B cell (primary cell): ENCODE results near the gene TGFA. TPM values are rescaled to one million over a fixed set of nuclear protein-coding genes. Genes with fewer than 3 reads are reported as not detected.

Experiments used
- ATAC-seq: fragments of 200-7000 bp; cut with Tn5 transposase; one replicate; pipeline ENCODE4 v1.10.0; 2021; ENCODE audit warnings: low read depth, mild to moderate bottlenecking, moderate number of reproducible peaks, moderate library complexity
- CTCF ChIA-PET: fragments of 350-600 bp; sonication (Branson Sonifier 250); formaldehyde crosslinking; loops from one replicate; lab custom pipeline; 2021; ENCODE audit warnings: antibody characterized with exemption, inconsistent platforms; lab: Charles Lee
- POLR2A ChIA-PET: fragments of 350-600 bp; sonication (Branson Sonifier 250); formaldehyde crosslinking; loops from one replicate; lab custom pipeline; 2021; ENCODE audit warnings: antibody characterized with exemption; lab: Charles Lee
- DNase-seq: peaks from one replicate; pipeline ENCODE4 v3.0.0; 2013
- H2AFZ ChIP-seq: 2 replicates; pipeline ENCODE4 v1.6.1; 2012; ENCODE audit warnings: mild to moderate bottlenecking, low read depth, low read length; ENCODE audit not compliant: insufficient read depth, poor library complexity, severe bottlenecking
- H3K27ac ChIP-seq, 2 donors: 1 replicate in 1 of 2; 2 replicates in 1 of 2; pipeline ENCODE4 v1.5.1; 2012 to 2013; ENCODE audit warnings: low read length in 2 of 2, mild to moderate bottlenecking in 2 of 2, moderate library complexity in 1 of 2
- H3K27me3 ChIP-seq, 4 experiments: fragments of 200-600 bp in 1 of 4; sonication (generic) in 1 of 4; replicated peaks in 1 of 4; 1 replicate in 2 of 4; 2 replicates in 2 of 4; pipeline versions ENCODE4 v1.6.1 to v1.7.0; 2013 to 2016; ENCODE audit warnings: low read length in 3 of 4, mild to moderate bottlenecking in 2 of 4, mixed read lengths in 1 of 4, moderate library complexity in 1 of 4; ENCODE audit not compliant: insufficient read depth in 4 of 4, control insufficient read depth in 3 of 4; ENCODE audit errors: control extremely low read depth in 1 of 4
- H3K36me3 ChIP-seq, 2 experiments: replicated peaks in 1 of 2; 1 replicate in 1 of 2; 2 replicates in 1 of 2; pipeline versions ENCODE4 v1.6.1 to v1.7.1; 2013; ENCODE audit warnings: low read length in 1 of 2; ENCODE audit not compliant: insufficient read depth in 2 of 2, control insufficient read depth in 1 of 2; ENCODE audit errors: control extremely low read depth in 1 of 2, extremely low read depth in 1 of 2
- H3K4me1 ChIP-seq, 2 donors: fragments of 200-600 bp in 1 of 2; sonication (generic) in 1 of 2; 1 replicate in 1 of 2; 2 replicates in 1 of 2; pipeline versions ENCODE4 v1.5.1 to v1.6.1; 2013 to 2017; ENCODE audit warnings: low read length in 2 of 2; ENCODE audit not compliant: control insufficient read depth in 2 of 2, insufficient read depth in 2 of 2
- H3K4me2 ChIP-seq: replicated peaks from 2 replicates; pipeline ENCODE3; 2012; ENCODE audit warnings: mild to moderate bottlenecking, low read depth, low read length; ENCODE audit not compliant: poor library complexity, severe bottlenecking
- H3K4me3 ChIP-seq, 5 experiments: fragments of 200-600 bp in 1 of 5; sonication (generic) in 1 of 5; 1 replicate in 3 of 5; 2 replicates in 2 of 5; pipeline versions ENCODE4 v1.5.1 to v1.7.0; 2011 to 2016; ENCODE audit warnings: low read length in 4 of 5, mild to moderate bottlenecking in 4 of 5, low read depth in 2 of 5, control low read depth in 1 of 5, moderate library complexity in 1 of 5; ENCODE audit not compliant: insufficient read depth in 1 of 5; ENCODE audit errors: control extremely low read depth in 1 of 5, extremely low read depth in 1 of 5
- H3K79me2 ChIP-seq: fragments of 200-600 bp; sonication (generic); one replicate; pipeline ENCODE4 v1.6.0; 2016; ENCODE audit warnings: low read length; ENCODE audit not compliant: control insufficient read depth, insufficient read depth
- H3K9ac ChIP-seq: fragments of 200-600 bp; sonication (generic); 2 replicates; pipeline ENCODE4 v1.6.1; 2017; ENCODE audit warnings: mild to moderate bottlenecking, low read length, moderate library complexity
- H3K9me3 ChIP-seq, 3 donors: one replicate each; pipeline versions ENCODE4 v1.6.1 to v1.7.1; 2013; ENCODE audit warnings: low read length in 2 of 3; ENCODE audit not compliant: control insufficient read depth in 2 of 3, insufficient read depth in 1 of 3; ENCODE audit errors: control extremely low read depth in 1 of 3
- H4K20me1 ChIP-seq: 2 replicates; pipeline ENCODE4 v1.6.0; 2012; ENCODE audit warnings: mild to moderate bottlenecking, low read length; ENCODE audit not compliant: insufficient read depth, control insufficient read depth, poor library complexity, severe bottlenecking
- H3K27ac Mint-ChIP-seq: one replicate; pipeline ENCODE4 v1.8.0; 2021; ENCODE audit warnings: mixed read lengths
- H3K27me3 Mint-ChIP-seq: one replicate; pipeline ENCODE4 v1.8.0; 2021; ENCODE audit warnings: mixed read lengths
- H3K4me1 Mint-ChIP-seq: one replicate; pipeline ENCODE4 v1.8.0; 2021; ENCODE audit warnings: mixed read lengths
- H3K4me3 Mint-ChIP-seq: one replicate; pipeline ENCODE4 v1.8.0; 2021; ENCODE audit warnings: mixed read lengths
- H3K9me3 Mint-ChIP-seq: one replicate; pipeline ENCODE4 v1.8.0; 2022; ENCODE audit warnings: mixed read lengths; ENCODE audit not compliant: insufficient read depth
- CTCF ChIP-seq: fragments of 200-600 bp; IDR thresholded peaks from one replicate; pipeline ENCODE4 v1.8.0; 2022; ENCODE audit warnings: antibody characterized with exemption, mild to moderate bottlenecking
- EZH2 ChIP-seq: IDR thresholded peaks from 2 replicates; pipeline ENCODE4 v1.6.1; 2012; ENCODE audit warnings: borderline replicate concordance, low read depth, mild to moderate bottlenecking, moderate library complexity, low read length; ENCODE audit not compliant: insufficient read depth, poor library complexity, severe bottlenecking
- WGBS: methylation state at CpG from one replicate; pipeline ENCODE4 v1.1.5; 2013; ENCODE audit warnings: missing lambda C conversion rate; ENCODE audit not compliant: insufficient coverage; 5-methylcytosine and 5-hydroxymethylcytosine counted together
- intact Hi-C: fragments of 100-400 bp; cut with micrococcal nuclease; formaldehyde crosslinking; loops from one replicate; pipeline ENCODE4 v1.10.0; 2022
- polyA plus RNA-seq: library from polyadenylated mRNA; depleted of rRNA; stranded (reverse); fragments of >200 nt; gene quantifications from 2 replicates; pipeline ENCODE4 v1.2.3, GENCODE V29; 2012
- total RNA-seq, 2 donors: library from RNA; stranded (reverse); fragments of 120-200 nt in 1 of 2; gene quantifications; 1 replicate in 1 of 2; 2 replicates in 1 of 2; pipeline versions ENCODE4 v1.2.3 to v1.2.4, GENCODE V29; 2013 to 2022

Gene TGFA
- total and polyA plus RNA-seq, 2 donors (not counting 1 experiment from before 2014, with no cell fraction given), result 0.04 TPM; not detected in 1

- Histone ChIP-seq H3K79me2 (no peaks in the 10 kb centered on the region), H4K20me1 (no peaks in the 10 kb centered on the region), H2AFZ (no peak overlapping the region), H3K4me1 (no peaks in the 10 kb centered on the region), H3K27me3 (no peaks in the 10 kb centered on the region), H3K9me3 (no peaks in the 10 kb centered on the region), H3K4me2 (no peak overlapping the region), H3K9ac (no peak overlapping the region), H3K36me3 (no peaks in the 10 kb centered on the region), H3K27ac (no peak overlapping the region), H3K4me3 (no peak overlapping the region)
- intact Hi-C loops, result no loop called here
- Mint-ChIP-seq H3K9me3 (no peaks in the 10 kb centered on the region), H3K27ac (no peak overlapping the region), H3K27me3 (peaks cover 15% of the 10 kb centered on the region), H3K4me1 (no peaks in the 10 kb centered on the region), H3K4me3 (no peak overlapping the region)
- POLR2A ChIA-PET, result no interaction called here
- CTCF ChIA-PET, result no interaction called here
- WGBS, result 93% methylated on average over 12 of the region's 14 CpGs
- DNase-seq, result no peak
- no peak for ATAC-seq
- TF ChIP-seq CTCF (no peak), EZH2 (no peak)
These were observed 91.4 kb downstream of the TGFA start for GRCh38 chr2:70461981-70462876.

DNA sequence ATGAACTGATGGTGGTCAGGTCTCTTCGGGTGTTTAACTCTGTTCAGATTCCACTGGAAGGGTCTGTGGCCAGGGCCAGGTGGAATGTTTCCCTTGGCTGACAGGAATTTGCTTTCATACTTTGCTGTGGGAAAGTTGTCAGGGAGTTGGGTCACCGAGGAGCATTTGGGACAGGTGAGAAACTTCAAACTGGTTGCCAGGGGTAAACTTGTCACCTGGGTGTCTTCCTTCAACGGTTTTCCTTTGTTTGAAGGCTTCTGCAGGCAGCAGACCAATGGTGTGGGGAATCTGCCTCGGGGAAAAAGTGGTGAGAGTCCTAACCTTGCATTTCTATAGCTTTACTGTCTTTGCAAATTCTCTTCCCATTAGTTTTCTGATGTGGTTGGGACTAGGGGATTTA is 92.2 kb downstream of the TGFA start:
- Histone ChIP-seq H3K9ac (no peak overlapping the region), H3K9me3 (no peaks in the 10 kb centered on the region), H3K27me3 (no peaks in the 10 kb centered on the region), H3K27ac (no peak overlapping the region), H3K79me2 (no peaks in the 10 kb centered on the region), H3K36me3 (no peaks in the 10 kb centered on the region), H3K4me2 (no peak overlapping the region), H2AFZ (no peak overlapping the region), H3K4me1 (no peaks in the 10 kb centered on the region), H3K4me3 (no peak overlapping the region), H4K20me1 (no peaks in the 10 kb centered on the region)
- Mint-ChIP-seq H3K27ac (no peak overlapping the region), H3K9me3 (no peaks in the 10 kb centered on the region), H3K27me3 (peaks cover 15% of the 10 kb centered on the region), H3K4me1 (no peaks in the 10 kb centered on the region), H3K4me3 (no peak overlapping the region)
- no peak for ATAC-seq
- TF ChIP-seq EZH2 (no peak), CTCF (no peak)
- intact Hi-C loops, result no loop called here
- WGBS, result 80% methylated on average over 3 of the region's 4 CpGs
- ChIA-PET POLR2A (no interaction called here), CTCF (no interaction called here)
- DNase-seq, result no peak
